GM21786 (cell line): ENCODE data around the gene RTEL1.

Experiments
- ATAC-seq: cut with Tn5 transposase; IDR thresholded peaks from one replicate; pipeline ENCODE4 v1.9.1; 2021; ENCODE audit not compliant: unreplicated experiment

RTEL1 gene

DNA sequence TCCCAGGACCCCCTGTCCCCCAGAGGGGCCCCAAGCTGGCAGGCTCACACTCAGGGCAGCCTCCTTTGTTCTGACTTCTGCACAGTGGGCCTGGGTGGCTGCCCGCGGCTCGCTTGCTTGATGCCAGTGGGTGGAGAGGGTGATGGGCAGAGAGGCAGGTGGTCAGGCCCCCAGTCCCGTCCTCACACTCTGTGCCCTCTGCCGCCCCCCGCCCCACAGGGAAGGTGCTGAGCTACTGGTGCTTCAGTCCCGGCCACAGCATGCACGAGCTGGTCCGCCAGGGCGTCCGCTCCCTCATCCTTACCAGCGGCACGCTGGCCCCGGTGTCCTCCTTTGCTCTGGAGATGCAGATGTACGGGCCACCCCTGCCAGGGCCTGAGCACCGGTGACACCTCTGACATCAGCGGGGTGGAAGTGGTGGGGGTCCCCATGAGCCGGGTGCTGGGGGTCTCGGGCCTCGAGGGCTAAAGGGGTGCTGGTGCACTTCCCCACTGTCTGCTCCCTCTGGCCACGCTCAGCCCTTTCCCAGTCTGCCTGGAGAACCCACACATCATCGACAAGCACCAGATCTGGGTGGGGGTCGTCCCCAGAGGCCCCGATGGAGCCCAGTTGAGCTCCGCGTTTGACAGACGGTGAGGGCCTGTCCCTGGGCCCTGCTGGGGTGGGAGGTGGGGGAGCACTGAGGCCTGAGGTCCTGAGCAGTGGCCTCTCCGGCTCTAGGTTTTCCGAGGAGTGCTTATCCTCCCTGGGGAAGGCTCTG lies 29.5 kb downstream of the RTEL1 start:
- ATAC-seq, result no peak

DNA sequence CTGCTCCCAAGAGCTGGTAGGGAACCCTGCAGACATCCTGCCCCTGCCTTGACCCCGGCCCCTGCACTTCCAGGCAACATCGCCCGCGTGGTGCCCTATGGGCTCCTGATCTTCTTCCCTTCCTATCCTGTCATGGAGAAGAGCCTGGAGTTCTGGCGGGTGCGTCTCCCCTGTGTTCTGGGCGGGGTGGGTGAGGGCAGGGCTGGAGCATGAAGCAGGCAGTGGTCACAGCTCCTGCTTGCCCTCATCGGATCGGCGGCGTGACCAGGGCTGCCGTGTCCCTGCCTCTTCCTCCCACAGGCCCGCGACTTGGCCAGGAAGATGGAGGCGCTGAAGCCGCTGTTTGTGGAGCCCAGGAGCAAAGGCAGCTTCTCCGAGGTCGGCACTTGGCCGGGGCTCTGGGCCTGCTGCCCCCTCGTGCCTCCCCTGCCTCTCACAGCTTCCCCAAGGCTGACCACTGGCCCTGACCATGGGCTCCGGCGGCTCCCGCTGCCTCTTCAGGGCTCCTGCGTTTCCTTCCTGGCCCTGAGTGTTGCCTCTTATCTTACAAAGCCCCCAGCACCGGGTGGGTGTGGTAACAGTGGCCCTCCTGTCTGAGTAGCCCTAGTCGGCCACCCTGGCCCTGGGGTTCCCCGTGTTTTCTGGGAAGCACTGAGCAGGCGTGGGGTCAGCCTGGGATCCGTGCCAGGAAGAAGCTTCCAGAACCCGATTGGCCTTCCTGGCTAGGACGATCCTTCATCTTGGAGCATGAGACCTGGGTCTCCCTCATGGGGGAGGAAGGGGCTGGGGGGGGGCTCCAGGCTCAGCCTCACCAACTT lies 30.3 kb downstream of the RTEL1 start:
- no peak for ATAC-seq

DNA sequence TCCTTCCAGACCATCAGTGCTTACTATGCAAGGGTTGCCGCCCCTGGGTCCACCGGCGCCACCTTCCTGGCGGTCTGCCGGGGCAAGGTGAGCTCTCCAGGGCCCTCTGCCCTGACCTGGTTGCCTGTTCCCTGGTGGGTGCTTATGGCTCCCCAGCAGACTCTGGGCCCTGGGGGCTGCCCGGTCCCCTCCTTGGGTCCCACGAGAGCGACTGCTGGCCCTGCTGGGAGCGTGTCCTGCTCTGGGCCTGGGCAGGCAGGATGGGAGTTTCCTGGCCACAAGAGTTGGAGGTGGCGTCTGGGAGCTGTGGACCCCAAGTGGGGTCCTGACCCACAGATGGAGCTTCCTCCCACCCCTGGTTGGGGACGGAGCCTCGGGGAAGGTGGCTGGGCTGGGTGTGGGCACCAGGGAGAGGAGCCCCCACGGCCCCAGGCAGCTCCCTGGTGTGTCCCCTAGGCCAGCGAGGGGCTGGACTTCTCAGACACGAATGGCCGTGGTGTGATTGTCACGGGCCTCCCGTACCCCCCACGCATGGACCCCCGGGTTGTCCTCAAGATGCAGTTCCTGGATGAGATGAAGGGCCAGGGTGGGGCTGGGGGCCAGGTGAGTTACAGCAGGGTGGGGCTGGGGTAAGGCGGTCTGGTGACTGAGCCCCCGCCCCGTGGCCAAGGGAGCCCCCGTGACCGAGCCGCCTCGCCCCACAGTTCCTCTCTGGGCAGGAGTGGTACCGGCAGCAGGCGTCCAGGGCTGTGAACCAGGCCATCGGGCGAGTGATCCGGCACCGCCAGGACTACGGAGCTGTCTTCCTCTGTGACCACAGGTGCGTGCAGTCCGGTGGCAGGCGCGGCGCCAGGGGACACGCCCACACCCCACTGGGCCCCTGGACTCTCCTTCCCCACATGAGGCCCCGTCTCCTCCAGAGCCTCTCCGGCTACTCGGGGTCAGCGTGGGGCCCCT lies 31.2 kb downstream of the RTEL1 start:
- ATAC-seq, result no peak

DNA sequence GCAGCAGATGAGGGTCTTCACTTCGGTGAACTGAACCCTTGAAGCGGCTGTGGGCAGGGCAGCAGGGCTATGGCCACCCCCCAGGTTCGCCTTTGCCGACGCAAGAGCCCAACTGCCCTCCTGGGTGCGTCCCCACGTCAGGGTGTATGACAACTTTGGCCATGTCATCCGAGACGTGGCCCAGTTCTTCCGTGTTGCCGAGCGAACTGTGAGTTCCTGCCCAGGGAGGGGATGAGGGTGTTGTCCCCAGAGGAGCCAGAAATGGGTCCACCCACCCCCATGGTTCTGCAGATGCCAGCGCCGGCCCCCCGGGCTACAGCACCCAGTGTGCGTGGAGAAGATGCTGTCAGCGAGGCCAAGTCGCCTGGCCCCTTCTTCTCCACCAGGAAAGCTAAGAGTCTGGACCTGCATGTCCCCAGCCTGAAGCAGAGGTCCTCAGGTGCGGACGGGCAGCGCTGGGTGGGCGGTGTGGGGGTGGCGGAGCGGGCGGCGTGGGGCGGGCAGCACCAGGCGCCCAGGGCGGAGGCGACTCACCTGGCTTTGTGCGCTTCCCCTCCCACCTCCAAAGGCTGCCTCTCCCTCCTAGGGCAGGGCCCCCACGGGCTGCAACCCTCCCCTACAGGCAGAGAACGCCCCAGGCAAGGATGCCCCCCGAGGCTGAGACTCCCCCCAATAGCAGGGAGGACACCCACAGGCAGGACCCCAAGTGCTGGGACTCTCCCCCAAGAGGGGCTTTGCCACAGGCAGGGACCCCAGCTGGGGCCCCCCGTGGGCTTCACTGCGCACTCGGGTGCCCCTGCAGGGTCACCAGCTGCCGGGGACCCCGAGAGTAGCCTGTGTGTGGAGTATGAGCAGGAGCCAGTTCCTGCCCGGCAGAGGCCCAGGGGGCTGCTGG lies 32.1 kb downstream of the RTEL1 start:
- ATAC-seq, result no peak

DNA sequence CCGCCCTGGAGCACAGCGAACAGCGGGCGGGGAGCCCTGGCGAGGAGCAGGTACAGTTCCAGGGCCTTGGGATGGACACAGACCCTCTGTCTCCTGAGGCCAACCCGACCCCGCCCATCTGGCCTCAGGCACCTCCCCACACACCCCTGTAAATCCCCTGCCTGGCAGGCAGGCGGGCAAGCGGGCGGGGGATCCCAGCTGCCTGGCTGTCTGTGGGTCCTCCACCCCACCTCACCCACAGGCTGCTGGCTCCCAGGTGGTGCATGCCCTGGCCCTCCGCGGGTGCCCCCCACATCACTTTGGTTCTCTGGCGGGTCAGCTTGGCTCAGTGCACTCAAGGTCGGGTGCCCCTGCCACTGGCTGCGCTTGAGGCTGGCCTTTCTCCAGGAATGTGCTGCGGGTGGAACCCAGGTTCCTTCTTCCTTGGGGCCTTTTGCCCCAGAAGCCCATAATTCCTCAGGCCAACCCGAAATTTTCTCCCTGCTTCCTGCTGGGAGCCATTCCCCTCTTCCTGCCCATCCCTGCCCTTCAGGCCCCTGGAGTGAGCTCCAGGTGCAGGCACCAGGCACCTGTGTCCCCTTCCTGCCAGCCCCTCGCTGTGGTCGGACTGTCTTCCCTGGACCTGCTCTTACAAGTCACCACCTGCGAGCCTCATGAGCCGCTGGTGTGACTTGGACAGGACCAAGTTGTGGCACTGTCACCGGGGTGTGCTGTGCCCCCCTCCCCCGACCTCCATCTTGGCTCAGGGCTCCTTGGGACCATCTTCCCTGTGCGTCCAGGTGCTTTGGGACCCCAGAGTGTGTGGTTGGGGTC lies 33.0 kb downstream of the RTEL1 start:
- ATAC-seq, result no peak

GRCh38 chr20:63691711-63692435 lies 33.8 kb downstream of the RTEL1 start:
- ATAC-seq, result no peak

GRCh38 chr20:63692436-63693082 lies 34.4 kb downstream of the RTEL1 start:
- no peak for ATAC-seq

GRCh38 chr20:63693083-63693732 lies 35.1 kb downstream of the RTEL1 start:
- no peak for ATAC-seq

- no peak for ATAC-seq
These were observed 35.8 kb downstream of the RTEL1 start for GRCh38 chr20:63693733-63694583.

- no peak for ATAC-seq
These were observed 36.7 kb downstream of the RTEL1 start for GRCh38 chr20:63694584-63695423.

- no peak for ATAC-seq
These were observed 37.6 kb downstream of the RTEL1 start for GRCh38 chr20:63695424-63696305.

- ATAC-seq, result no peak
These were observed 38.2 kb downstream of the RTEL1 start for GRCh38 chr20:63696306-63696627.

DNA sequence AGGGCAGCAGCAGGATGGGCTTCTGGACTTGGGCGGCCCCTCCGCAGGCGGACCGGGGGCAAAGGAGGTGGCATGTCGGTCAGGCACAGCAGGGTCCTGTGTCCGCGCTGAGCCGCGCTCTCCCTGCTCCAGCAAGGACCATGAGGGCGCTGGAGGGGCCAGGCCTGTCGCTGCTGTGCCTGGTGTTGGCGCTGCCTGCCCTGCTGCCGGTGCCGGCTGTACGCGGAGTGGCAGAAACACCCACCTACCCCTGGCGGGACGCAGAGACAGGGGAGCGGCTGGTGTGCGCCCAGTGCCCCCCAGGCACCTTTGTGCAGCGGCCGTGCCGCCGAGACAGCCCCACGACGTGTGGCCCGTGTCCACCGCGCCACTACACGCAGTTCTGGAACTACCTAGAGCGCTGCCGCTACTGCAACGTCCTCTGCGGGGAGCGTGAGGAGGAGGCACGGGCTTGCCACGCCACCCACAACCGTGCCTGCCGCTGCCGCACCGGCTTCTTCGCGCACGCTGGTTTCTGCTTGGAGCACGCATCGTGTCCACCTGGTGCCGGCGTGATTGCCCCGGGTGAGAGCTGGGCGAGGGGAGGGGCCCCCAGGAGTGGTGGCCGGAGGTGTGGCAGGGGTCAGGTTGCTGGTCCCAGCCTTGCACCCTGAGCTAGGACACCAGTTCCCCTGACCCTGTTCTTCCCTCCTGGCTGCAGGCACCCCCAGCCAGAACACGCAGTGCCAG lies 38.7 kb downstream of the RTEL1 start, which contains the start of gene TNFRSF6B:
Gene TNFRSF6B (plus strand): TSS at position 25 of the 729 bp plus-strand sequence. CDS start 116 bp downstream, at position 141.
- ATAC-seq, result no peak

GRCh38 chr20:63697357-63697867 lies 39.3 kb downstream of the RTEL1 start:
- no peak for ATAC-seq
